ENCODE data around the gene HSPA12B.

HSPA12B gene

GRCh38 chr20:3782597-3782996, 50.1 kb downstream of the HSPA12B start:
- Histone ChIP-seq H3K4me3 (ENCODE audit: low read depth, low read length, poor library complexity, severe bottlenecking) (no peak overlapping the region), H3K4me2 (ENCODE audit: low read length) (no peak overlapping the region), H4K20me1 (ENCODE audit: insufficient read depth, low read length) (no peaks in the 10 kb centered on the region), H3F3A (ENCODE audit: insufficient read depth, low read length) (no peaks in the 10 kb centered on the region), H3K9me3 (ENCODE audit: low read length) (no peaks in the 10 kb centered on the region), H3K79me2 (ENCODE audit: insufficient read depth, low read length) (no peaks in the 10 kb centered on the region), H3K9me2 (ENCODE audit: low read depth, low read length) (no peaks in the 10 kb centered on the region), H3K4me1 (ENCODE audit: insufficient read depth, low read length, severe bottlenecking) (peaks cover 57% of the 10 kb centered on the region), H3K9ac (ENCODE audit: low read length) (no peak overlapping the region), H3K27ac (ENCODE audit: low read depth, low read length, poor library complexity, severe bottlenecking) (no peak overlapping the region), H3K27me3 (ENCODE audit: insufficient read depth, low read length) (peaks cover 7% of the 10 kb centered on the region), H2AFZ (ENCODE audit: low read length) (no peak overlapping the region), H3K36me3 (ENCODE audit: insufficient read depth, low read length) (peaks cover 4% of the 10 kb centered on the region)
- TF ChIP-seq, protein P1, sequence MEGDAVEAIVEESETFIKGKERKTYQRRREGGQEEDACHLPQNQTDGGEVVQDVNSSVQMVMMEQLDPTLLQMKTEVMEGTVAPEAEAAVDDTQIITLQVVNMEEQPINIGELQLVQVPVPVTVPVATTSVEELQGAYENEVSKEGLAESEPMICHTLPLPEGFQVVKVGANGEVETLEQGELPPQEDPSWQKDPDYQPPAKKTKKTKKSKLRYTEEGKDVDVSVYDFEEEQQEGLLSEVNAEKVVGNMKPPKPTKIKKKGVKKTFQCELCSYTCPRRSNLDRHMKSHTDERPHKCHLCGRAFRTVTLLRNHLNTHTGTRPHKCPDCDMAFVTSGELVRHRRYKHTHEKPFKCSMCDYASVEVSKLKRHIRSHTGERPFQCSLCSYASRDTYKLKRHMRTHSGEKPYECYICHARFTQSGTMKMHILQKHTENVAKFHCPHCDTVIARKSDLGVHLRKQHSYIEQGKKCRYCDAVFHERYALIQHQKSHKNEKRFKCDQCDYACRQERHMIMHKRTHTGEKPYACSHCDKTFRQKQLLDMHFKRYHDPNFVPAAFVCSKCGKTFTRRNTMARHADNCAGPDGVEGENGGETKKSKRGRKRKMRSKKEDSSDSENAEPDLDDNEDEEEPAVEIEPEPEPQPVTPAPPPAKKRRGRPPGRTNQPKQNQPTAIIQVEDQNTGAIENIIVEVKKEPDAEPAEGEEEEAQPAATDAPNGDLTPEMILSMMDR (IDR thresholded peaks at IDR 0.05; ENCODE audit: low read length) = no peak
- TF ChIP-seq EZH2 (IDR thresholded peaks at IDR 0.05; ENCODE audit: borderline replicate concordance, low read length) = no peak

DNA sequence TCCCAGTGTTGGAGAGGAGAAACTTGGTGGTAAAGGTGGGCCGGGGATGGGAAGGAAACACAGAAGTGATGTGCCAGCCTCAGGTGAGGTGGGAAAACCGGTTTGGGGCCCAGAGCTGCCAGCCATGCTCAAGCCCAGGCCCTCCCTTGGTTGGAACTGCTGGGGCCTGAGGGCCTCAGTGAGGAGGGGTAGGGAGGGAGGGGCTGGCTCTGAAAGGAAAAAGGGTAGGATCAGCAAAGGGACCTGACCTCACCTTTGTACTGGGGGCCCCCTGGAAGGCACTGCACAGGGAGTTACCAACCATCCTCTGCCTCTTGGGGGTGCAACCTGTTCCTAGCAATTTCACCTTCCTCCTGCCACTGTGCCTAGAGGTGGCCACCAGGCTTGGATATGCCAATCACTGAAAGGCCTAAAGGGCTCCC, 50.6 kb downstream of the HSPA12B start:
- Histone ChIP-seq H3K9me3 (ENCODE audit: low read length) (no peaks in the 10 kb centered on the region), H4K20me1 (ENCODE audit: insufficient read depth, low read length) (no peaks in the 10 kb centered on the region), H3K9ac (ENCODE audit: low read length) (no peak overlapping the region), H3F3A (ENCODE audit: insufficient read depth, low read length) (no peaks in the 10 kb centered on the region), H3K4me3 (ENCODE audit: low read depth, low read length, poor library complexity, severe bottlenecking) (no peak overlapping the region), H3K9me2 (ENCODE audit: low read depth, low read length) (no peaks in the 10 kb centered on the region), H3K36me3 (ENCODE audit: insufficient read depth, low read length) (peaks cover 4% of the 10 kb centered on the region), H3K4me1 (ENCODE audit: insufficient read depth, low read length, severe bottlenecking) (peaks cover 53% of the 10 kb centered on the region), H3K4me2 (ENCODE audit: low read length) (no peak overlapping the region), H2AFZ (ENCODE audit: low read length) (no peak overlapping the region), H3K27me3 (ENCODE audit: insufficient read depth, low read length) (peaks cover 7% of the 10 kb centered on the region), H3K79me2 (ENCODE audit: insufficient read depth, low read length) (no peaks in the 10 kb centered on the region), H3K27ac (ENCODE audit: low read depth, low read length, poor library complexity, severe bottlenecking) (no peak overlapping the region)
- no peak for TF ChIP-seq EZH2 (IDR thresholded peaks at IDR 0.05; ENCODE audit: borderline replicate concordance, low read length)
- TF ChIP-seq, protein P1 (IDR thresholded peaks at IDR 0.05; ENCODE audit: low read length) = no peak

DNA sequence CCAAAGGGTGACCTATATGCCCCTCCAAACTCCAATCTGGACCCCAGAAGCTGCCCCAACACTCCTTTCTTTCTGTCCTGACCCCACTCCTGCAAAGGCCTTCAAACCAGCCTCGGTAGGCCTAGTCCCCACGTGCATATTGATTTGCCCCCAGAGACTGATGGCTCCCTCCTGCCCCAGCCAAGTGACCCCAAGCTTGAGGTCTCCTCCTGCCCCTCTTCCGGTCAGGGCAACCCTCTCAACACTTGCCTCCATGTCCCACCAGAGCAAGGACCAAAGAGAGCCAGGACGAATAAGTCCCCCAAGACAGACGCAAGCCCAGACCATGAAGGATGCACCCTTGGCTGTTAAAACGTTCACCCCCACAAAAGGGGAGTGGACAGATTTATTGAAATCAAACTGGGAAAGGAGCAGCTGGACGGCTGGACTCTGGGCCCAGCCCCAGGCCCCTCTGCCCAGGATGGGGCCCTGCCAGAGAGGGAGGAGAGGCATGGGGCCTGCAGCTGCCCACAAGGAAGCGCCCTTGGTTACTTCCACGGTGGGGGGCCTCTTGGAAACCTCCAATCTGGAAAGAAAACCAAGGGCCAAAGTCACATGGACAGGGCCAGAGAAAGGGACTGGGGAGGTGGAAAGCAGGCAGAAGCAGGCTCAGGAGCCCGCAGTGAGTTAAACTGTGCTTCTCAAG, 51.2 kb downstream of the HSPA12B start:
- Histone ChIP-seq H3K4me2 (ENCODE audit: low read length) (peak overlapping the region; percentile 96; the same call in 1 of the 2 replicates), H3K27me3 (ENCODE audit: insufficient read depth, low read length) (peaks cover 5% of the 10 kb centered on the region), H3K9me2 (ENCODE audit: low read depth, low read length) (no peaks in the 10 kb centered on the region), H3K4me3 (ENCODE audit: low read depth, low read length, poor library complexity, severe bottlenecking) (no peak overlapping the region), H3K27ac (ENCODE audit: low read depth, low read length, poor library complexity, severe bottlenecking) (no peak overlapping the region), H2AFZ (ENCODE audit: low read length) (no peak overlapping the region), H3K4me1 (ENCODE audit: insufficient read depth, low read length, severe bottlenecking) (peaks cover 49% of the 10 kb centered on the region), H3K36me3 (ENCODE audit: insufficient read depth, low read length) (peaks cover 4% of the 10 kb centered on the region), H4K20me1 (ENCODE audit: insufficient read depth, low read length) (no peaks in the 10 kb centered on the region), H3K9ac (ENCODE audit: low read length) (no peak overlapping the region), H3K79me2 (ENCODE audit: insufficient read depth, low read length) (no peaks in the 10 kb centered on the region), H3K9me3 (ENCODE audit: low read length) (no peaks in the 10 kb centered on the region), H3F3A (ENCODE audit: insufficient read depth, low read length) (no peaks in the 10 kb centered on the region)
- TF ChIP-seq, protein P1 (IDR thresholded peaks at IDR 0.05; ENCODE audit: low read length) = no peak; the same call in 1 of the 2 replicates
- no peak for TF ChIP-seq EZH2 (IDR thresholded peaks at IDR 0.05; ENCODE audit: borderline replicate concordance, low read length)
